ENCODE data around the gene TIAM1.
"Not testable (repeated sequence)": the region's sequence is repeated elsewhere in the genome, so short reads cannot be mapped to it uniquely, and the experiment has no call there.

The TIAM1 gene

DNA sequence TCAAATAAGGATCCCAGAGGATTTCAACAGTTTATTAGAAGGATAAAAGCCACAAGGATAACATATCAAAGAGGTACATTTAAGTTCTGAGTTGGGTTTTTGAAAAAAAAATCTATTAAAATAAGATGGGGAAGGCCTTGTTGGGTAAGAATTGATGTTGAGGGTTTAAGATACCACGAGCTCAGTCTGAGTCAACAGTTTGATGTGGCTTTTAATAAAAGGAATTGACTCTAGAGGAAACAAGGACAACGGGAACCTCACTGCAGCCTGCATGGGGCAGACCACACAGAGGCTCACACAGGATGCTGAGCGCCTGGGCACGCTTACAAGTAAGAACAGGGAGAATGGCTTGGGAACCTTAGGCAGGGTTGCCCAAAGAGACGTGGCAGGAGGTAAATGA lies 107.5 kb downstream of the TIAM1 start:
- no peak for DNase-seq

DNA sequence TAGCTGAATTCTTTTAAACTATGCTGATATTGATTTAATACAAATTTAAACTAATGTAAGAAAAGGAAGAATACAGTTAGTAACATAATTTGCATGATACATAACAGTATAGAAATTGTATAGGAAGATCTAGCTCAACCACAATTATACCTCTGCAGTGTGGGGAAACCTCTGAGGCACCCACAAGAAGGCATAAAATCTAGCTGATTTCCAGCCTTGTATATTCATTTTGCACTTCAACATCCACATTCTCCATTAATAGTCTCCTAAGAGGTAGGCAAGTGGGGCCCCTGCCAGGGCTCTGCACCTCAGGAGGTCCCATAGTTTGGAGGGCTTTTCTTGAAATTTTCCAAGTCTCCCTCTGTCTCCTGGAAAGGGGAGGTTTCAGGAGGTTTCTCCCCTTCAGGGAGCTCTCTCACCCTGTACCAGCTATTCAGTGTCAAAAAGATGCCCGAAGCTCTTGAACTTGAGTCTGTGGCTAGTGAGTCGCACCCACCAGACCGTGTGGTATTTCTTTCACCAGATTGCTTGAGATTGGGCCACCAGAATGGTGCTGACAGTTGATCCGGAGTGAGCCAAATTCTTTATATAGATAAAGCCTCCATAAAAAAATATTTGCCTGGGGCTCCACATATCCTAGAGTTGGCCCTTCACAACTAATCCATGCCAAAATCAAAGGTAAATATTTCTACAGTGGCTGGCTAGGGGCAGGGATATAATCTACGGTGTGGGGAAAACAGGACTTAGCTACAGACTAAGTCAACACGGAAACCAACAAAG lies 108.2 kb downstream of the TIAM1 start:
- no peak for DNase-seq

DNA sequence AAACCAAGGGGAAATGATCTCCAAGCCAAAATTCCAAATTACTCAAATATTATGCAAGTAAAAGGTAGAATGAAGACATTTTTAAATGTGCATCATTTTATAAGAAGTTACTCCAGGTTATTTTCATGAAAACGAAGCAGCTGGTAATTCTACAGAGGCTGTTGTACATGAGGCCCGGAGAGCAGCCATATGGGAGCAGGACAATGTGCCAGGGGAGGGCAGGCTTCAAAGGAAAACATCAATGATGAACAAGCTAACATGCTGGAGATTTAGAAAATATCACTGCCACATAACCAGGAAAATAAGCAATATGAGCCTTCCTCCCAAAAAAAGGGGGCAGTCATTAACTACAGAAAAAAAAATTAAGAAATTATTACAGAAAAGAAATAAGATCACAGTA lies 109.1 kb downstream of the TIAM1 start:
- no peak for DNase-seq

DNA sequence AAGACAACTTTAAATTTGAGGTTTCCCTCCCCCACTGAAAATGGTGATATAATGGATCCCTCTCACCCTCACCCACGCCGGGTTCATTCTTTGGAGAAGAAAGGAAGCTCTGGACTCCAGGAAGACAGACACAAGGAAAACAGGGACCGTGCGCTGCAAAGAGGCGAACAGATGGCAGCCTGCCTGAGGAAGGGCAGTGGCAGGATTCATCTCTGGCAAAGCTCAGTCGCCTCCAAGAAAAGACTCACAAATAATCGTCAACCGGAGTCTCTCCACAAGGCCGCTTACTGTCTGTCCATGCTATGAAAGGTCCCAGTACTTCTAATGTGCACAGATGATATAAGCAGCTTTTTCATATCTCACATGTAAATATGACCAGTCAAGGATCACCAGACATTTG lies 110.3 kb downstream of the TIAM1 start:
- no peak for DNase-seq

GRCh38 chr21:31232344-31232743 lies 111.7 kb downstream of the TIAM1 start:
- no peak for DNase-seq

DNA sequence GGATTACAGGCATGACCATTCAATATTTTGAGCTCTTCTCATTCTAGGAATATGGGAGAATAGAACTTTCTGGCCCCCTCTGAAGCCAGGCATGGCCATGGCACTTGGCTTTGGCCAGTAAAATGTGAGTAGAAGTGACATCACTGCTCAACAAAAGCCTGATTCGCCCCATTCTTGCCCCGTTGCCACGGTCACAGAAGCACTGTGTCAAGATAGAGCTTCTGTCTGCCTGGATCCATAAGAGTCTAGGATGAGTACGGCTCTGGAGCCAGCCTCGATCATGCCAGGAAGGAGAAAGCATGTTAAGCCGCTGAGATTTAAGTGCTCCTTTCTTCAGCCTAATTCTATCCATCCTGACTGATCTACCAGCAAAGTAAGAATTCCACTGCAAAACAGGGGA lies 113.1 kb downstream of the TIAM1 start:
- no peak for DNase-seq

- not testable (repeated sequence) for DNase-seq
These were observed 115.3 kb downstream of the TIAM1 start for GRCh38 chr21:31228723-31229122.

DNA sequence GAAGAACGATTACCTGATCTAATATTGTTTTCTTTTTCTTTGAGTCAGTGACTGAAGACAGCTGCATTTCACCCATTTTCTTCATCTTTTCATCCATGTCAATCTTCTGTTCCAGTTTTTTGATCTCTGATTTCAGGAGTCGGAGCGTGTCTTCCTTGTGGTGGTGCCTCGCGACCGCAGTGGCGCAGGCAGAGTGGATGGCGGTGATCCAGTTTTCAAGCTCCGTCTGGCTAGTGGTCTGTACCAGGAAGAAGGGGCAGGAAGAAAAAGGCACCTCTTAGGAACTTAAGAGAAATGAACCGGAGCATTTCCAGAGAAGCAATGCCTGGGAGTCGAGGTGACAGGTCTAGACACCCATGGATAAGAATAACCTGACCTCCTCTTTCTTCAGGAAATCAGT lies 118.3 kb downstream of the TIAM1 start:
- no peak for DNase-seq

- DNase-seq, result no peak
These were observed 121.9 kb downstream of the TIAM1 start for GRCh38 chr21:31222142-31222541.

- DNase-seq, result no peak
These were observed 123.0 kb downstream of the TIAM1 start for GRCh38 chr21:31221043-31221442.

GRCh38 chr21:31220575-31220974 lies 123.5 kb downstream of the TIAM1 start:
- DNase-seq, result no peak

DNA sequence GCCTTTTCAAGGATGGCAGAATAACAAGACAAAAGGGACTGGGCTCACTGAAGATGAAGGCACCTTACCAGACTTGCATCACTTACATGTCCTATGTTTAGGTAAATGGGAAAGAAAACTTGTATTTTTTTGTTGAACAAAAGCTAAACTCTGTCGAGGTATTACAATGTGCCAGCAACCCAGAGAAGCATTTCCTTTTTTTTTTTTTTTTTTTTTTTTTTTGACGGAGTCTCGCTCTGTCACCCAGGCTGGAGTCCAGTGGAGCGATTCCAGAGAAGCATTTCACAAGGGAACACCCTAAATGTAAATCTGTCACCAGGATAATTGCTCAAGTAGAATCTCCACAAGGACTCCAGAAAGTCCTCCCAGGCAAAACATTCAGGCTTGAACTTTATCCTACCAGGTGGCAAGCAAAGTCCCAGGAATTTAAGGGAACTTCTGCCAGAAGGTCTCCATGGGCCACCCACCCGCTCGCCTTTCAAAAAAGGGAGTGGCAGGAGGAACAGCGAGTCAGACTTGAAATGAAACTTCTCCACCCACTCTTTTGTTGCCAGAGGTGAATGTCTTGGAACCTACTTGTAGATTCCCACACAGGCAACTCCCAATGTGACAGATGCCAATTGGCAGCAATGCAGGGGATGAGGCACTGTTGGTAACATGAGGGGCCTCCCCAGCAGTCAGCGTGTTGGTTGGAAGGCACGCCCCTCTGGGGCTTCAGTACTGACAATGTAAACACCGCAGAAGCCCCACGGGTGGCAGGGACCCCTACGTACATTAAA lies 125.0 kb downstream of the TIAM1 start:
- no peak for DNase-seq

GRCh38 chr21:31216206-31216605 lies 127.9 kb downstream of the TIAM1 start:
- DNase-seq, result no peak

- DNase-seq, result no peak
These were observed 130.3 kb downstream of the TIAM1 start for GRCh38 chr21:31213787-31214186.

GRCh38 chr21:31211836-31212235 lies 132.2 kb downstream of the TIAM1 start:
- no peak for DNase-seq

DNA sequence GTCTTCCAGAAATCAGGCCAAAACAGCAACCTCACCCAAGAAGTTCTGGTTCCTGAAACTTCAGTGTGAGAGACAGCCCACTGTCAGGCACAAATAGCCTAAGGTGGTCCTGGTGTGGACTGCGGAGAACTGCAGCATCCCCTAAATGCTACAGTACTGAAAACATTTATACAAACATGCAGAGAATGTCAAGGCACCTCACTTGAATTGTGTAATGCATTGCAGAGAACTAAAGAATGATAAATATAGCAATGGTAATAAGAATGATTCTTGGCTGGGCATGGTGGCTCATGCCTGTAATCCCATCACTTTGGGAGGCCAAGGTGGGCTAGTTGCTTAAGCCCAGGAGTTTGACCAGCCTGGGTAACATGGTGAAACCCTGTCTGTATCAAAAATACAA lies 138.6 kb downstream of the TIAM1 start:
- no peak for DNase-seq

GRCh38 chr21:31204801-31205200 lies 139.3 kb downstream of the TIAM1 start:
- no peak for DNase-seq

- DNase-seq, result no peak
These were observed 140.5 kb downstream of the TIAM1 start for GRCh38 chr21:31203431-31204054.

- no peak for DNase-seq
These were observed 142.5 kb downstream of the TIAM1 start for GRCh38 chr21:31201548-31201947.

DNA sequence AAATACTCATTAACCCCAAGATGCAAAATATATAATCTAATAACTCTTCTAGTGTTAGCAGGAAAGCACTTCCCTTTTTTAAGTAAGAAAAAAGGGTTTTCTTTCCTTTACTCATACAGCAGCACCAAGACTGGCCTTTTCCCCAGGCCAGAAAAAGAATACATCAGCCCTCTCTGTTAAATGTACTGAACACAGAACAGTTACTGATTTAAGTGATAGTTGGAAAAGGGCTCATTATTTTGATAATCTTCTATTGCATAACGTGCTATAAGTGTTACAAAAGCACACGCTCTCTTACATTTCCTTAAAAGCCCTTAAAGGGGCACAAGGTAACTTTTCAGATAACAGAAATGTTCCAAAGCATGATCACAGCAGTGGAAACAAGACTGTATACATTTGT lies 142.9 kb downstream of the TIAM1 start:
- no peak for DNase-seq

DNA sequence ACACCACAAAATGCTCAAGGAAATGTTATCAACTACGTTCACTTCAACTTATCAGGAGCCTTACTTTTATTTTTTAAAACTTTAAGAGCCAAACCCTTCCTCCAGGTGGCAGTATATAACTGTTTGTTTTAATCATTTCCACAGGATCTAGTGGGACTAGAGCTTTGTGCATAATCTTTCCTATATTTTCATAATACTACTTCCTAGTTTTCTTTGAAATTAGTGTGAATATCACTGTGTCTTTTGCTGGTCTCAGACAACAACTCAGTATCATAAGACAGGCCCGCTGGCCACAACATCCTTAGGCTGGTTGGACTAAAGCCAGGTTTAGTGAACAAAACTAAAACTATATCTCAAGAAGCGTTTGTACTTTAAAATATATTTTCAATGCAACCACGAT lies 145.5 kb downstream of the TIAM1 start:
- DNase-seq, result peak; percentile 72

- DNase-seq, result no peak
These were observed 147.3 kb downstream of the TIAM1 start for GRCh38 chr21:31196724-31197123.

DNA sequence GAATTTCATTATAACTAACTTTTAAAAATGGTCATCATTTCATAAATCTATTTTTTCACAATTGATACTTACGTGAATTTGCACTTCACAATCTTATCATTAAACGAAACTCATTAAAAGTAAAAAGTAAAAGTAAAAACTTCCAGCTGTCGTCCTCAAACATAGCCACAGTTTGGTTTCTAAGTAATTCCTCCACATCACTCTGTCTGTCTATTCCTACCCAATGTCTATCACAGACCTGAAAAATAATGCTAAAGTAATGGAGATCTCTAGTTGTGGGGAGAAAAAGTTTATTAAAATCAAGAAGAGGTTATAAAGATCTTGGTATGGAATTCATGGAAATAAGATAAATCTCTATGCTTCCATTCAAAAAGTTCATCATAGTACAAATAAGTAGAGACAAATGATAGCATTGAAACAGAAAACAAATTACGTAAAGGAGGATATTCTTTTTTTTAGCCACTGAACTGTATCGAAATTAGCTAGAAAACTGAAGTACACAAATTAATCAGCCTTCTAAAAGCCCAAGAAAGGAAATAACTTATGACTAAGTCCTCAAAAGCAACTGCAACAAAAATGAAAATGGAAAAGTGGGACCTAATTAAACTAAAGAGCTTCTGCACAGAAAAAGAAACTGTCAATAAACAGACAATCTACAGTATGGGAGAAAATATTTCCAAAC lies 148.6 kb downstream of the TIAM1 start:
- no peak for DNase-seq

Data from hematopoietic multipotent progenitor cell treated with erythropoietin and hydrocortisone succinate and interleukin-3 and kit ligand, for 8 days (in vitro differentiated cells).